ENCODE measurements around the gene RDX.

DNA sequence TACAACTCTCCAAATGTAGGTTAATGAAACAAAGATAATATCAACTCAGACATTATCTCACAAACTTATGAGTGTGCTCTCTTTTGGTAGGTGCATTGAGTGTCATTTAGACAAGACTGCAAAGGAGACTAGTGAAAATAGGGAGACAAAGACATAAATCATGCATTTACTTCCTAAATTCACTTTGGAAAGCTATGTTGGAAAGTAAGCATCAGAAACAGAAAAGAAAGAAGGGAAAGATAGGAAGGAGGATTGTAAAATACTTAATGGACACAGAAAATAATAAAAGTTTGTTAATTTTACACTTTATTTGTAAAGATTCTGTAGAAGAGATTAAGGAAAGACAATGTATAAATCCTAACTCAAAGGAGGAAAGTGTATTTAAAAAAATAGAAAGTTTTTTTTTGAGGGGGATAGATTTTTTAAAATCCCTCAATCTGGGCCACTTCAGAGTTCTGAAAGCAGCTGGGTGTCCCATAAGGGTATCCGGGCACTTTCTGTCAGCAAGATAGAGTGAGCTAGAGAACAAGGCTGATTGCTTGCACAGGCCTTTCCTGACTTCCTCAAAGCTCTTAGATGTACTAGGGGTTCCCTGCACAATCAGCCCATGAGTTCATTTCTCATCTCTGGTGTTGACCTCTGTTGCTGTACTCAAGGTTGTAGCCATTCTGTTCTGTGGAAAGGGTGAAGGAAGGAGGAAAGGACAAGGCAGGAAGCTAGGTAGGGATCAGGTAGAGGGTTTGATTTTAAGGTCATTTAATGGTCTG lies 22.4 kb upstream of the RDX start:
- TF ChIP-seq EZH2 (IDR thresholded peaks at IDR 0.05; ENCODE audit: borderline replicate concordance, low read depth, low read length) (no peak), TEAD2 (tag; IDR thresholded peaks at IDR 0.05) (no peak), MCM2 (IDR thresholded peaks at IDR 0.05; ENCODE audit: low read depth) (no peak), MAX (CRISPR knock-in tag; IDR thresholded peaks at IDR 0.05) (no peak), NUFIP1 (IDR thresholded peaks at IDR 0.05; ENCODE audit: partially characterized antibody) (no peak), CTCF (IDR thresholded peaks at IDR 0.05 in 2 of 3, conservative IDR thresholded peaks at IDR 0.05 in 1 of 3; ENCODE audit: insufficient read depth in 2 of 3, low read depth in 1 of 3, low read length in 3 of 3) (no peak), XRCC5 (IDR thresholded peaks at IDR 0.05; ENCODE audit: low read depth, low read length) (no peak), HDGF (IDR thresholded peaks at IDR 0.05) (no peak)

Measured in K562 (cell line).